CD4-positive, alpha-beta T cell (primary cell): Measurements from ENCODE around the gene HBEGF. TPM values are rescaled to one million over a fixed set of nuclear protein-coding genes. Genes with fewer than 3 reads are reported as not detected.

Experiments used
- ATAC-seq: fragments of 200-7000 bp; cut with Tn5 transposase; one replicate; pipeline ENCODE4 v1.10.0; 2022; ENCODE audit warnings: mild to moderate bottlenecking; ENCODE audit not compliant: poor library complexity
- CTCF ChIA-PET: fragments of 350-600 bp; sonication (Branson Sonifier 250); formaldehyde crosslinking; loops from one replicate; lab custom pipeline; 2021; ENCODE audit warnings: antibody characterized with exemption, inconsistent platforms; lab: Charles Lee
- POLR2A ChIA-PET: fragments of 350-600 bp; sonication (Branson Sonifier 250); formaldehyde crosslinking; loops from one replicate; lab custom pipeline; 2021; ENCODE audit warnings: antibody characterized with exemption, inconsistent platforms; lab: Charles Lee
- DNase-seq, 14 experiments: peaks; one replicate each; pipeline ENCODE4 v3.0.0-alpha.2; 2013 to 2020; ENCODE audit warnings: mixed read lengths in 2 of 14
- H3K27ac ChIP-seq, 2 donors: one replicate each; pipeline versions ENCODE4 v1.5.1 to v1.7.0; 2013; ENCODE audit warnings: low read length in 2 of 2, low read depth in 1 of 2, mild to moderate bottlenecking in 1 of 2
- H3K27me3 ChIP-seq, 2 experiments: 1 replicate in 1 of 2; 2 replicates in 1 of 2; pipeline versions ENCODE4 v1.6.1 to v1.7.0; 2013; ENCODE audit warnings: low read length in 2 of 2, control low read depth in 1 of 2, mild to moderate bottlenecking in 1 of 2, moderate library complexity in 1 of 2; ENCODE audit not compliant: insufficient read depth in 2 of 2, control insufficient read depth in 1 of 2
- H3K36me3 ChIP-seq: one replicate; pipeline ENCODE4 v1.6.1; 2013; ENCODE audit warnings: low read length, control low read depth; ENCODE audit not compliant: insufficient read depth
- H3K4me1 ChIP-seq: one replicate; pipeline ENCODE4 v1.6.1; 2013; ENCODE audit warnings: low read length, control low read depth; ENCODE audit not compliant: insufficient read depth
- H3K4me3 ChIP-seq: one replicate; pipeline ENCODE4 v1.5.1; 2013; ENCODE audit warnings: mild to moderate bottlenecking, low read length, moderate library complexity
- H3K9me3 ChIP-seq, 2 experiments: 1 replicate in 1 of 2; 2 replicates in 1 of 2; pipeline versions ENCODE4 v1.6.1 to v1.7.0; 2013; ENCODE audit warnings: low read length in 2 of 2, mild to moderate bottlenecking in 2 of 2, control low read depth in 1 of 2, moderate library complexity in 1 of 2; ENCODE audit not compliant: control insufficient read depth in 1 of 2, insufficient read depth in 1 of 2
- H3K27ac Mint-ChIP-seq: one replicate; pipeline ENCODE4 v1.8.0; 2020; ENCODE audit warnings: mixed read lengths
- H3K27me3 Mint-ChIP-seq: one replicate; pipeline ENCODE4 v1.8.0; 2021; ENCODE audit warnings: mixed read lengths
- H3K36me3 Mint-ChIP-seq: one replicate; pipeline ENCODE4 v1.8.0; 2021; ENCODE audit warnings: low read depth, mixed read lengths
- H3K4me1 Mint-ChIP-seq: one replicate; pipeline ENCODE4 v1.8.0; 2021; ENCODE audit warnings: low read depth, mixed read lengths
- H3K4me3 Mint-ChIP-seq: one replicate; pipeline ENCODE4 v1.8.0; 2020; ENCODE audit warnings: mild to moderate bottlenecking, mixed read lengths
- H3K9me3 Mint-ChIP-seq: one replicate; pipeline ENCODE4 v1.8.0; 2020; ENCODE audit warnings: mixed read lengths
- intact Hi-C, 2 experiments: fragments of 100-400 bp; cut with DNase I in 1 of 2; cut with micrococcal nuclease in 1 of 2; formaldehyde crosslinking; loops; one replicate each; pipeline versions ENCODE4 v1.15.1 to v1.9.0; 2023 to 2025; cut with DNase I, micrococcal nuclease
- total RNA-seq, 174 experiments: library from RNA in 2 of 174; stranded (reverse) in 2 of 174; gene quantifications; one replicate each; pipeline ENCODE4 v1.2.3 and lab custom pipeline; 2021 to 2026
- TF ChIP-seq, protein P1 (sequence below): fragments of 200-600 bp; IDR thresholded peaks from one replicate; pipeline ENCODE4 v1.8.0; 2022; ENCODE audit warnings: antibody characterized with exemption, mild to moderate bottlenecking

The HBEGF gene
- total RNA-seq, 2 experiments from 2014 or later, result 3.6 to 4.2 TPM

DNA sequence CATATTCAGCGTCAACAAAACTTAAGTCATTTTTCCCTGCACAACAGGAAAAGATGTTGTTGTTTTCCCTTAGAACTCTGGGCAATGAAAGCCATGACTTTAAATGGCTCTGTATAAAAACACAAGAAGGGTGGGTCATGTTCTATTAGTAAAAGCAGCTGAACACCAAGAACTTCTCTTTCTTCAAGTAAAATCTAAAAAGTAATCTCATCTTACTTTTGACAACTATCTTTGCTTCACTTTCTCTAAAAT is 52.6 kb downstream of the HBEGF start:
- Mint-ChIP-seq H3K9me3 (no peaks in the 10 kb centered on the region), H3K36me3 (peaks cover 32% of the 10 kb centered on the region), H3K27me3 (no peaks in the 10 kb centered on the region), H3K4me3 (no peak overlapping the region), H3K4me1 (peaks cover 87% of the 10 kb centered on the region), H3K27ac (no peak overlapping the region)
- H3K27me3 ChIP-seq, result no peaks in the 10 kb centered on the region
- no peak for ATAC-seq
- H3K27ac ChIP-seq, result no peak overlapping the region
- POLR2A ChIA-PET, result interaction anchor here (1.4 kb wide), 1 partner anchor 9 kb away, joined by 6 read pairs; the partner anchor contains the start of gene PFDN1
- H3K36me3 ChIP-seq, result peaks cover 5% of the 10 kb centered on the region
- H3K4me1 ChIP-seq, result no peaks in the 10 kb centered on the region
- CTCF ChIA-PET, result interaction anchor here (0.7 to 0.9 kb wide), 2 partner anchors 9 to 18 kb away, joined by 3 read pairs; partner anchors contain the start of gene PFDN1
- TF ChIP-seq, protein P1, sequence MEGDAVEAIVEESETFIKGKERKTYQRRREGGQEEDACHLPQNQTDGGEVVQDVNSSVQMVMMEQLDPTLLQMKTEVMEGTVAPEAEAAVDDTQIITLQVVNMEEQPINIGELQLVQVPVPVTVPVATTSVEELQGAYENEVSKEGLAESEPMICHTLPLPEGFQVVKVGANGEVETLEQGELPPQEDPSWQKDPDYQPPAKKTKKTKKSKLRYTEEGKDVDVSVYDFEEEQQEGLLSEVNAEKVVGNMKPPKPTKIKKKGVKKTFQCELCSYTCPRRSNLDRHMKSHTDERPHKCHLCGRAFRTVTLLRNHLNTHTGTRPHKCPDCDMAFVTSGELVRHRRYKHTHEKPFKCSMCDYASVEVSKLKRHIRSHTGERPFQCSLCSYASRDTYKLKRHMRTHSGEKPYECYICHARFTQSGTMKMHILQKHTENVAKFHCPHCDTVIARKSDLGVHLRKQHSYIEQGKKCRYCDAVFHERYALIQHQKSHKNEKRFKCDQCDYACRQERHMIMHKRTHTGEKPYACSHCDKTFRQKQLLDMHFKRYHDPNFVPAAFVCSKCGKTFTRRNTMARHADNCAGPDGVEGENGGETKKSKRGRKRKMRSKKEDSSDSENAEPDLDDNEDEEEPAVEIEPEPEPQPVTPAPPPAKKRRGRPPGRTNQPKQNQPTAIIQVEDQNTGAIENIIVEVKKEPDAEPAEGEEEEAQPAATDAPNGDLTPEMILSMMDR, result no peak
- DNase-seq, result no peak
- intact Hi-C loops, result no loop called here
- no peak overlapping the region for H3K4me3 ChIP-seq
- no peaks in the 10 kb centered on the region for H3K9me3 ChIP-seq

DNA sequence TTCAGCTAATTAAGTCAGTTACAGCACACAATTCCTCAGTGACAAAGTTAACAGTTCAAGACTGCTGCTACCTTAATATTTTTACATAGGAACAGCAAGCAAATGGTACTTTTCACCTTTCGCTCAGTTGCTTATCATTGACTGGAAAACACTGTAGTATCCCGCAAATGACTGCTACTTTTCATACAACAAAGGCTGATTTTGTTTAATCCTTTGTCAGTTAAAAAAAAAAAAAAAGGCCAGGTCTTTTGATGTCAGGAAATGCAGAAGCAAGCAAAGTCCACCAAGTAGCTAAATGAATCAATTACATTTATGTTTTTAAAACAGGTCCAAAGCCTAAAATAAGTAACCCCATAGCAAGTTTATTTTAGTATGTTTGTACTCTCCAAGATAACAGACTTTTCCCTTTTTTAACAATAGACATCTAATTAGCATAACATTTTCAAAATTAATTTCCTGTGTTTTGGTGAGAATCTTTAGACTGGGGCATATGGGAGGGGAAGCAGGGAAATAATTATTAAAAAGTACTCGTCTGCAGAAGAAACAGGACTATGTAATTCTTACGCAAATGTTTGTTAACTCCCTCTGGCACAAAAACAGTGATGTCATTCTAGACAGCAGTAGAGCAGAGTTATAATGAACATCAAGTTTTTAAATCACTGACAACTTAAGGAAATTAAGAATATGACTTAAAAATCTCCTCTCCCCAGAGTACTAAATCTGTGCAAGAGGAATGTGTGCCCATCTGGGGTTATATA is 53.1 kb downstream of the HBEGF start:
- Mint-ChIP-seq H3K27me3 (no peaks in the 10 kb centered on the region), H3K36me3 (peaks cover 31% of the 10 kb centered on the region), H3K4me3 (no peak overlapping the region), H3K4me1 (peaks cover 86% of the 10 kb centered on the region), H3K9me3 (no peaks in the 10 kb centered on the region), H3K27ac (no peak overlapping the region)
- Histone ChIP-seq H3K4me1 (no peaks in the 10 kb centered on the region), H3K27ac (no peak overlapping the region), H3K36me3 (peaks cover 2% of the 10 kb centered on the region), H3K9me3 (no peaks in the 10 kb centered on the region), H3K27me3 (no peaks in the 10 kb centered on the region), H3K4me3 (no peak overlapping the region)
- CTCF ChIA-PET, result interaction anchor here (0.6 kb wide), 1 partner anchor 227 kb away, joined by 3 read pairs; no protein-coding TSS in a partner anchor
- POLR2A ChIA-PET, result interaction anchor here (1.2 to 1.4 kb wide), 2 partner anchors 9 to 52 kb away, joined by 5 to 6 read pairs; partner anchors contain the start of gene PFDN1
- TF ChIP-seq, protein P1, result no peak
- ATAC-seq, result no peak
- intact Hi-C loops, result no loop called here
- peak in 2 of 14 experiments; percentile 12 to 13 for DNase-seq

DNA sequence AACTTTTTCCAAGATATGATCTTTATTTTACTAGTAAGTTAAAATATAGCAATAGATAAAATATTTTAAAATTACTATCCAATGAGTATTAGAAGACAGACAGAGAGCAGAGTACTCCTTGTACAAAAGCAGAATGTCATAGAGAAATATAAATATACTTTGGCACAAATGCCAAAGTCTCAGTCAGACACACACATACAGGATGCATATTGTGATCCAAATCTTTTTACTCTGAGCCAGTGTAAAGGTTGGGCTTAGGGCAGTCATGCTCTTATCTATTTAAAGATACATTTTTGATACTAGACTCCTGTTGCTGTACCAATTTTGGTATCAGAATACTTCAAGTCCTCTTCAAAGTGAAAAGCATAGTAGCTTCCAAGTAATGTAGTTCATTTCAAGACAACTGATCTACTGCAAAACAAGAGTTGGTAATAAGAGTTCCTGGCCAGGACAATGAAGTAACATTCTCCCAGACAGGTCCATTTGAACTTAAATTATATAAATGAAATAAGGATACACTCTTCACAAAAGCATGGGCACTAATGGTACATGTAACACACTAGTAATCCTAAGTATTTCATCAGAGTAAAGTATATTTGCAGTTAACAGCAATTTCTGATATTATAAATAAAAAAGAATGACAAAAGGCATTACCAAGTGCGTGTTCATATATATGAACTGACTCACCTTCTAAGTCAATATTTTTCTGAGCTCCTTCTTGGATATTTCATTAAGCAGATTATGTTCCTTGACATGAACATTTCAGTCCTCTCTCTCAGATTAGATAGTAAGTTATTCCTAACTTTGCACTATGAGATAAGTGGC is 54.0 kb downstream of the HBEGF start:
- Histone ChIP-seq H3K36me3 (no peaks in the 10 kb centered on the region), H3K27ac (no peak overlapping the region), H3K27me3 (no peaks in the 10 kb centered on the region), H3K4me3 (no peak overlapping the region), H3K4me1 (no peaks in the 10 kb centered on the region), H3K9me3 (no peaks in the 10 kb centered on the region)
- H3K9me3 Mint-ChIP-seq, result no peaks in the 10 kb centered on the region
- no peak overlapping the region for H3K4me3 Mint-ChIP-seq
- CTCF ChIA-PET, result interaction anchor here (0.6 kb wide), 2 partner anchors 104 to 226 kb away, joined by 3 read pairs; no protein-coding TSS in a partner anchor
- ATAC-seq, result no peak
- no peak overlapping the region for H3K27ac Mint-ChIP-seq
- no peaks in the 10 kb centered on the region for H3K27me3 Mint-ChIP-seq
- TF ChIP-seq, protein P1, result no peak
- H3K36me3 Mint-ChIP-seq, result peaks cover 30% of the 10 kb centered on the region
- no peak for DNase-seq
- peaks cover 83% of the 10 kb centered on the region for H3K4me1 Mint-ChIP-seq
- POLR2A ChIA-PET, result interaction anchor here (0.6 to 1.4 kb wide), 3 partner anchors 9 to 53 kb away, joined by 3 to 6 read pairs (median 5); partner anchors contain the start of gene PFDN1
- intact Hi-C loops, result no loop called here
